ENCODE measurements around the gene CLPX. TPM values are rescaled to one million over a fixed set of nuclear protein-coding genes. Genes with fewer than 3 reads are reported as not detected.

Gene CLPX
- polyA plus RNA-seq, 3 donors from 2014 or later: 18.5 to 36.0 (median 23.4) TPM

- H3K27ac Mint-ChIP-seq: peak within 1 kb of the TSS; percentile 87 to 97 (median 94)
- H3K4me3 Mint-ChIP-seq: peak within 1 kb of the TSS; percentile 88 to 95 (median 91)
- H3K36me3 Mint-ChIP-seq: no peaks in the 10 kb centered on the region
- H3K9me3 Mint-ChIP-seq: no peaks in the 10 kb centered on the region
- H3K27me3 Mint-ChIP-seq (ENCODE audit: low read depth in 3 of 3): peaks cover 5 to 7% (median 6%) of the 10 kb centered on the region in 3 donors
- peak; percentile 79 to 87 (median 85) for DNase-seq
- H3K4me1 Mint-ChIP-seq: peaks cover 32 to 38% of the 10 kb centered on the region in 2 donors
Measured at GRCh38 chr15:65133548-65134200, 51.5 kb downstream of the CLPX start, which contains the start of gene PDCD7. Gene PDCD7 (minus strand): TSS chr15:65133808. CDS start chr15:65133781, 27 bp downstream.

- peaks cover 5 to 7% (median 6%) of the 10 kb centered on the region in 3 donors for H3K27me3 Mint-ChIP-seq (ENCODE audit: low read depth in 3 of 3)
- peaks cover 34 to 42% of the 10 kb centered on the region in 2 donors for H3K4me1 Mint-ChIP-seq
- H3K9me3 Mint-ChIP-seq: no peaks in the 10 kb centered on the region
- peak overlapping the region; percentile 78 to 87 (median 83) for H3K27ac Mint-ChIP-seq
- peaks cover 0 to 5% (median 3%) of the 10 kb centered on the region in 3 donors for H3K36me3 Mint-ChIP-seq
- H3K4me3 Mint-ChIP-seq: peak overlapping the region; percentile 82 to 95 (median 85)
- DNase-seq: peak in 2 of 3 donors; percentile 40 to 44
Measured at GRCh38 chr15:65132878-65133547, 52.1 kb downstream of the CLPX start.

GRCh38 chr15:65130941-65131340, 54.2 kb downstream of the CLPX start:
- peak overlapping the region in 2 of 5 donors; percentile 10 to 35 for H3K4me3 Mint-ChIP-seq
- no peaks in the 10 kb centered on the region for H3K9me3 Mint-ChIP-seq

GRCh38 chr15:65115542-65115941, 69.6 kb downstream of the CLPX start:
- no peaks in the 10 kb centered on the region for H3K9me3 Mint-ChIP-seq
- H3K4me3 Mint-ChIP-seq: no peak overlapping the region
- no peak overlapping the region for H3K27ac Mint-ChIP-seq
- no peaks in the 10 kb centered on the region for H3K4me1 Mint-ChIP-seq
- no peak for DNase-seq
- peaks cover 13 to 37% (median 22%) of the 10 kb centered on the region in 3 donors for H3K36me3 Mint-ChIP-seq
- no peaks in the 10 kb centered on the region for H3K27me3 Mint-ChIP-seq (ENCODE audit: low read depth in 3 of 3)

More at GRCh38 chr15:65130941-65131340, 54.2 kb downstream of the CLPX start:
- H3K36me3 Mint-ChIP-seq: peaks cover 4 to 15% (median 8%) of the 10 kb centered on the region in 3 donors
- peaks cover 3 to 7% (median 6%) of the 10 kb centered on the region in 3 donors for H3K27me3 Mint-ChIP-seq (ENCODE audit: low read depth in 3 of 3)
- H3K4me1 Mint-ChIP-seq: peaks cover 39 to 50% of the 10 kb centered on the region in 2 donors
- peak overlapping the region in 2 of 6 donors; percentile 5 to 62 for H3K27ac Mint-ChIP-seq
- DNase-seq: no peak

- no peak for DNase-seq
- Mint-ChIP-seq H3K27ac (no peak within 1 kb of the TSS), H3K4me3 (no peak within 1 kb of the TSS), H3K4me1 (no peaks in the 10 kb centered on the region), H3K36me3 (peaks cover 13 to 37% (median 22%) of the 10 kb centered on the region in 3 donors), H3K27me3 (ENCODE audit: low read depth in 3 of 3) (no peaks in the 10 kb centered on the region), H3K9me3 (no peaks in the 10 kb centered on the region)
Measured at GRCh38 chr15:65115086-65115485, 70.1 kb downstream of the CLPX start, which contains the start of gene UBAP1L. Gene UBAP1L (minus strand): TSS chr15:65115200. CDS start chr15:65106215, 8,985 bp downstream.

DNA sequence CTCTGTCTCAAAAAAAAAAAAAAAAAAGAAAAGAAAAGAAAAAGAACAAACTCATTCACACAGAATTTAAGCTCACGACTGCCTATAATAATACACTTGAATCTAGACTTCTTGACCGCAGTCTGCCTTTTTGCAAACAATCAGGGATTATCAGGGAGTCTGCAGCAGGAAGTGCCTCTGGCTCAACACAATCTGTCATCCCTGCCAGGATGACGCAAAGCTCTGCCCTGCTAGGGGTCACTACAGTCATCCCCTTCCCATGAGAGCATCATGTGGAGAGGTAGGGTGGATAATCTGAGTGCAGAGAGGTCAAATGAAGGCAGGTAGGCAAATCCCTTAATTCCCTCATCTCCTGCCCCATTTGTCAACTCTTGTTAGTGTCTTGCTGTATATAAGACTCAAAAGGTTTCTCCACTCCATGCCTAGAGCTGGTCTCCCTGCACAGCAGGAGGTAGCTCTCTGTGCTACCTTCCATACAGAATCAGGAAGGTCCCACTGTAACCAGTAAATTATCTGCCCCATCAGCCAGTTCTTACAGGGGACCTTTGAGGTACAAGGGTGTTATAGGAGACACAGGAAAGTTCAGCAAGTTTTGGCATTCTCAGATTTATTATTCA, 74.4 kb downstream of the CLPX start:
- Mint-ChIP-seq H3K4me1 (no peaks in the 10 kb centered on the region), H3K9me3 (no peaks in the 10 kb centered on the region), H3K27ac (peak overlapping the region in 3 of 6 donors; percentile 6 to 64 (median 22)), H3K36me3 (peaks cover 6 to 11% (median 9%) of the 10 kb centered on the region in 3 donors), H3K27me3 (ENCODE audit: low read depth in 3 of 3) (peaks cover 0 to 2% (median 0%) of the 10 kb centered on the region in 3 donors), H3K4me3 (no peak overlapping the region)
- DNase-seq: no peak

GRCh38 chr15:65106011-65106590, 79.0 kb downstream of the CLPX start:
- H3K27me3 Mint-ChIP-seq (ENCODE audit: low read depth in 3 of 3): peaks cover 0 to 4% (median 2%) of the 10 kb centered on the region in 3 donors
- no peak for DNase-seq
- H3K9me3 Mint-ChIP-seq: no peaks in the 10 kb centered on the region
- H3K36me3 Mint-ChIP-seq: peaks cover 6 to 17% (median 8%) of the 10 kb centered on the region in 3 donors
- H3K4me1 Mint-ChIP-seq: peaks cover 6 to 7% of the 10 kb centered on the region in 2 donors
- H3K4me3 Mint-ChIP-seq: no peak overlapping the region
- peak overlapping the region in 1 of 6 donors; percentile 13 for H3K27ac Mint-ChIP-seq

DNA sequence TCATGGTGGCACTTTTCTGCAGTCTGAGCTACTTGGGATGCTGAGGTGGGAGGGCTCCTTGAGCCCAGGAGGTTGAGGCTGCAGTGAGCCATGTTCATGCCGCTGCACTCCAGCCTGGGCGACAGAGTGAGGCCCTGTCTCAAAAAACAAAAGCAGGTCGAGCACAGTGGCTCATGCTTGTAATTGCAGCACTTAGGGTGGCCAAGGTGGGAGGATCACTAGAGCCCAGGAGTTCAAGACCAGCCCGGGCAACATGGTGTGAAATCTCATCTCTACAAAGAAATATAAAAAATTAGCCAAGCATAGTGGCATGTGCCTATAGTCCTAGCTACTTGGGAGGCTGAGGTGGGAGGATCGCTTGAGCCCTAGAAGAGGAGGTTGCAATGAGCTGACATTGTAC, 80.1 kb downstream of the CLPX start:
- H3K4me3 Mint-ChIP-seq: no peak overlapping the region
- H3K9me3 Mint-ChIP-seq: no peaks in the 10 kb centered on the region
- peaks cover 6 to 9% of the 10 kb centered on the region in 2 donors for H3K4me1 Mint-ChIP-seq
- peaks cover 0 to 4% (median 2%) of the 10 kb centered on the region in 3 donors for H3K27me3 Mint-ChIP-seq (ENCODE audit: low read depth in 3 of 3)
- no peak overlapping the region for H3K27ac Mint-ChIP-seq
- no peak for DNase-seq
- peaks cover 6 to 21% (median 8%) of the 10 kb centered on the region in 3 donors for H3K36me3 Mint-ChIP-seq

DNA sequence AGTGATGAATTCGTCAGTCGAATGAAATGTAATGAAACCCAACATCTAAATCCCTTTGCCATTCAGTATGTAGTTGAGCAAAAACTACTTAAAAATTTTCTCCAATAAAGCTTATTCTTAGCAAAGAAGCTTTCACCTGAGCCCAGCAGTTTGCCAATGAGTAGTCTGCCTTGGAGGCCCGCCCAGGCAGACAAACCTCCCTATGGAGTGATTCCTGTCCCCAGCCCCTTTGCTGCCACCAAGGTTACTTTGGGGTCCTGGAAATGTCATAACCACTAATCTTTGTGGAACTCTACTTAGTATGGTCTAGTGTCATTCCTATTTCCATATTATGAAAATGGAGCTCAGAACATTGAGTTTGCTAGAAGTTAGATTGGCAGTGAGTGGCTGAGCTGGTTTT, 82.2 kb downstream of the CLPX start:
- Mint-ChIP-seq H3K27me3 (ENCODE audit: low read depth in 3 of 3) (peaks cover 0 to 4% (median 2%) of the 10 kb centered on the region in 3 donors), H3K4me3 (no peak overlapping the region), H3K9me3 (no peaks in the 10 kb centered on the region), H3K27ac (no peak overlapping the region), H3K36me3 (peaks cover 7 to 33% (median 19%) of the 10 kb centered on the region in 3 donors), H3K4me1 (peaks cover 6 to 9% of the 10 kb centered on the region in 2 donors)
- no peak for DNase-seq

DNA sequence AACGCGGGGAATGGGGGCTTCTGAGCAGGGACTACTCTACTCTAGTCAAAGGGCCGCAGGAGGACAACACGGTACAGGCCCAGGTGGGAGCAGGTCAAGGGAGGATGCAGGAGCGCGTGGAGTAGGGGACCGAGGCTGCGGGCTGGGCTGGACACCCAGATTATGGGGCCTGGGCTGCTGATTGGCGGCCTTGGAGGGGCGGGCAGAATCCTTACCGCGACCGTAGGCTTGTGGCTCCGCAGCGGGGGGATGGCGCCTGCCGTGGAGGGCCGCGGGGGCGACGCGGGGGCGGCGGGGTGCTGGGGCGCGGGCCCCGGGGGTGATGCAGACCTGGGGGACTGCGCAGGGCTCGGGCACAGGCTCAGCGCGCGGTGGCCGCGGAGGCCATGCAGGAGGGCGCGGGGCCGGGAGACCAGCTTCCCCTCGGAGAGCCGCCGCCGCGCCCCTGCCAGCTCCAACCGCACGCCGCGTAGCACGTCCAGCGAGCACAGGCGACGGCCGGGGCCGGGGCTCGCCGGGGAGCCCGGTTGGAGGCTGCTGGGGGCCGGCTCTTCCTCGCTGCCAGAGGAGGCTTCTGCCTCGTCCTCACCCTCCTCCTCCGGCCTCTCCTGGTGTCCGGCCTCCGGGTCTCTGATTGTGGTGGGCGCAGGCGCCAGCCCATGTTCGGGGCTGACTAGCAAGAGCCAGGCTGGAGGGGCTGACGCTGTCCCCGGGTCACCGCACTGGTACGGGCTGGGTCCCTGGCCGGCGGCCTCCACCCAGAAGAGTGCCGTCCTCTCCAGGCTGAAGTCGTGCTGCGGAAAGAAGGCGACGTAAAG, 83.0 kb downstream of the CLPX start:
- Mint-ChIP-seq H3K27me3 (ENCODE audit: low read depth in 3 of 3) (peaks cover 0 to 4% (median 1%) of the 10 kb centered on the region in 3 donors), H3K4me1 (peaks cover 6 to 9% of the 10 kb centered on the region in 2 donors), H3K36me3 (peaks cover 7 to 34% (median 20%) of the 10 kb centered on the region in 3 donors), H3K9me3 (no peaks in the 10 kb centered on the region), H3K27ac (no peak overlapping the region), H3K4me3 (no peak overlapping the region)
- no peak for DNase-seq

DNA sequence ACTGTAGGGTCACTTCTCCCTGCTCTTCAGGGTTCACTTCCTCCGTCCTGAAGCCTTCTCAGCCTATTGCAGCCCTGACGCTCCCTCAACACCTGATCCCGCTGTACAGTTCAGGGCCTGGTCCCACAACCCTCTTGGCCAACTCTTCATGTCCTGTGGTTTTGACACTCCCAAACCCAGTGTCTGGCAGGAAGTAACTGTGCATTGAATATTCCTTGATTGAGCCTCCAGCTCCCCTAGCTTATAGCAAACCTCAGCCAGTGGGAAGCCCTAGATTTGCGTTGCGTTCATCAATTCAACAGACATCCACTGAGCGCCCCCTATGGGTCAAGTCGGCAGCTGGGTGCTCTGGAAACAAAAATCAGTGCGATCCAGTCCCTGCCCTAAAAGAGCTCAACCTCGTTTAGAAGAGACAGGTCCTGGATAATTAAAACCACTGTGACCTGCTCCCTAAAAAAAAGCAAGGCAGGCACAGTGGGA, 83.7 kb downstream of the CLPX start:
- Mint-ChIP-seq H3K4me3 (peak overlapping the region in 1 of 5 donors; percentile 40), H3K36me3 (peaks cover 7 to 34% (median 20%) of the 10 kb centered on the region in 3 donors), H3K9me3 (no peaks in the 10 kb centered on the region), H3K27me3 (ENCODE audit: low read depth in 3 of 3) (peaks cover 0 to 4% (median 0%) of the 10 kb centered on the region in 3 donors), H3K27ac (peak overlapping the region in 1 of 6 donors; percentile 20), H3K4me1 (peaks cover 6 to 9% of the 10 kb centered on the region in 2 donors)
- peak in 2 of 3 donors; percentile 8 for DNase-seq

- H3K9me3 Mint-ChIP-seq: no peaks in the 10 kb centered on the region
- no peak overlapping the region for H3K27ac Mint-ChIP-seq
- H3K4me3 Mint-ChIP-seq: no peak overlapping the region
- H3K27me3 Mint-ChIP-seq (ENCODE audit: low read depth in 3 of 3): peaks cover 0 to 4% (median 0%) of the 10 kb centered on the region in 3 donors
- H3K4me1 Mint-ChIP-seq: peaks cover 6 to 9% of the 10 kb centered on the region in 2 donors
- peaks cover 4 to 30% (median 19%) of the 10 kb centered on the region in 3 donors for H3K36me3 Mint-ChIP-seq
- DNase-seq: no peak
Measured at GRCh38 chr15:65100442-65100841, 84.7 kb downstream of the CLPX start.
